ACHN (cell line): Measurements from ENCODE around the gene P2RX3.
"Not testable (repeated sequence)": the region's sequence is repeated elsewhere in the genome, so short reads cannot be mapped to it uniquely, and the experiment has no call there.

ENCODE experiments used
- DNase-seq: peaks from one replicate; pipeline ENCODE4 v3.0.0-alpha.2; 2015
- in situ Hi-C: cut with HindIII; loops from 2 replicates; pipeline ENCODE4 v1.10.0; 2017; ENCODE audit warnings: low sequenced_read_pairs, low pct_ligation_motif_present, low pct_unique_long_range_greater_than_20kb

Gene P2RX3

GRCh38 chr11:57322256-57323166 lies 15.6 kb upstream of the P2RX3 start:
- peak; percentile 93 for DNase-seq
- in situ Hi-C loops = no loop called here

GRCh38 chr11:57323167-57323854 lies 14.8 kb upstream of the P2RX3 start:
- DNase-seq = peak; percentile 37
- in situ Hi-C loops = no loop called here

DNA sequence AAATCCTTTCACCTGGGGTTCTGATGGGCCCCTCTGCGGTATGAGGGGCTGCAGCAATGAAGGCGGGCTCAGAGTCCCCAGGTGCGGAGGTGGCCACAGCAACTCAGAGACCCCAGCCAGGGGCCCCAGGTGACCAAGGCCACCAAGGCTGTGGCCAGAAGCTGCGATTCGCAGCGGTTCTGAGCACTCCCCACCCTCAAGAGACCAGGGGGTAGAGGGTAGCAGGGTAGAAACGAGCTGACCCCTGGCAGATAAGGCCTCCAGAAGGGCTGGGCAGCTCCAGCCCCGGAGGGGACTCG lies 14.3 kb upstream of the P2RX3 start:
- in situ Hi-C loops = no loop called here
- no peak for DNase-seq

- in situ Hi-C loops = no loop called here
- peak; percentile 41 for DNase-seq
Measured at GRCh38 chr11:57324154-57324885, 13.8 kb upstream of the P2RX3 start.

GRCh38 chr11:57324886-57325734 lies 13.0 kb upstream of the P2RX3 start, which contains the start of gene TNKS1BP1:
TNKS1BP1 (minus strand) TSS chr11:57324952; CDS start chr11:57321885, 3,067 bp downstream.
- in situ Hi-C loops = no loop called here
- peak; percentile 92 for DNase-seq

DNA sequence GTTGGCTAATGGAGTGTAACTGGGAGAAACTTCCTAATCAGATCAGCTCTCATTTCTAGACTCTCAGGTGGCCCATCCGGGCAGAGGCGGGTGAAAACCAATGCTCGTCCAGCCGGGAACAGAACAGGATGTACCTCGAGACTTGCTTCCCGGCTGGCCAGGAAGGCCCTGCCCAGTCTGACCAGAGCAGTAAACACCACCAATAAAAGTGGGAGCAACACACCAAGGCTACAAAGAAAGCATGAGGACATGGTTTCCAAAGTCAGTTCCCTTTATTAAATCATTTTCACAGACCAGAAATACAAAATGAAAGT lies 12.5 kb upstream of the P2RX3 start:
- DNase-seq = peak; percentile 73
- in situ Hi-C loops = no loop called here

DNA sequence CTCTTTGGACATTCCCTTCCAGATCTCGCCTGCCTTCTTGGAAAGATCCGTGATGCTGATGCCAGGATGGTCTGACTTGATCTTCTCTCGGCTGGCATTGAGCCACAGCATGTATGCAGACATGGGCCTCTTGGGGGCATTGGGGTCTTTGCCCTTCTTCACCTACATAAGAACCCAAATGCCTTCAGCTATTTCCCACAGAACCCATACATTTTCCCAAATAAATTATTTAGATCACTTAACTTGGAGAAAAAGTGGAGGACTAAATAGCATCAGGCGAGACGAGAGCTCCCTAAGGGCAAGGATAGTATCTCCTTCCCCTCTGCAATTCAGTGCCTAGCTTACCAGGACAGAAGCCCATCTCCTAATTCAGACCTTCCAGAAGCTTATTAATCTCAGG lies 10.4 kb upstream of the P2RX3 start:
- in situ Hi-C loops = no loop called here

GRCh38 chr11:57330029-57330428 lies 8.1 kb upstream of the P2RX3 start:
- no peak for DNase-seq
- in situ Hi-C loops = no loop called here

More for the DNA sequence above, 10.4 kb upstream of the P2RX3 start:
- no peak for DNase-seq

DNA sequence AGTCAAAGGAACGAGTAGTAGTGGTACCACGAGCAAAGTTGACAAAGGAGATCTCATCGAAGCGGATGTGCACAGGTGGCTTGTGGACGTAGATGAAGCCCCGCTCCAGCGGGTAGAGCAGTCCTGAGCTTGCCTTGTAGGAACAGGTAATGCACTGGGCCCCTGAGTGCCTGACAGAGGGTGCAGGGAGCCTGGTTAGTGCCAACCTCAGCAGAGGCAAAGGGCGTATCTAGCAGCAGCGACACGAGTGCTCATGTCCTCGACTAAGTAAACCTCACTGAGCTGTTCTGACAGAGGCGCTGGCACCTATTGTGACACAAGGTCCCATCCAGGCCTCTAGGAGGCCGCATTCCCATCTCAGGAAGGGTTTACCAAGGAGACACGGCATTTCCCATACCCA lies 6.4 kb upstream of the P2RX3 start:
- in situ Hi-C loops = no loop called here
- DNase-seq = no peak

- DNase-seq = no peak
- in situ Hi-C loops = no loop called here
Measured at GRCh38 chr11:57332694-57333440, 5.3 kb upstream of the P2RX3 start.

GRCh38 chr11:57335023-57335342 lies 3.2 kb upstream of the P2RX3 start:
- in situ Hi-C loops = no loop called here
- no peak for DNase-seq

DNA sequence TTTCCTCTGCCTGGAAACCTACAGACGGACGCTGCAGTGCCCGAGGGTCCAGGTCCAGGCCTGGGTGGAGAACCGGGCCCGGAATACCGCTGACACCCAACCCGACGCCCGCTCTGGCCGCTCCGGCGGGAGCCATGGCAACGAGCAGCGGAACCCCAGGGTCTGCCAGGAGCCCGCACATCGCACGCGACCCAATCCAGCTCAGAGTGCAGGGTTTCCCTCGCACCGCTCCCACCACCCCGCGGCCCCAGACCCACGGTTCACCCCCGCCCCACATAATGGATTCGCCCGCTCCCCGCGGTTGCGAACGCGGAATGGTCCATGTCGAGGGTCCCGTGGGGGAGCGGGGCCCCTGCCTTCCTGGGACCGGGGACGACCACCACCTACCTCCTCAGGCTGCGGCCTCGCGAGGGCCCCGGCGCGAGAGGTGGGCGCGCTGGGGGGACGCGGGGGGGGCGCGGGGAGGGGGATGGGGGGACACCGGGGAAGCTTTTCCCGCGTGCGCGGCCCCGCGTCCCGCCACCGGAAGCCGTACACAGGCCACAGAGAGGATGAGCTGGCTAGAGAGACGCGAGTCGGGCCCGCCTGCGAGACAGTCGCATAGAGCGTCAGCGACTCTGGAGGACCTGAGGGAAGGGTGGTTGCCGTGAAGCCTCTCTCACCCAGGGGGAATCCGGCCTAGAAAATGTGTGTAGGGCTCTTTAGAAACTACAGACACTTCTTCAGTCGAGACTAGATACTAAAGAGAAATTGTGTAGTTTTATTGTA lies 2.6 kb upstream of the P2RX3 start, which contains the start of gene SSRP1:
TSS of gene SSRP1 (minus strand) at position 550 of the 768 bp plus-strand sequence. CDS start 771 bp downstream, outside the sequence.
- in situ Hi-C loops = no loop called here
- peak; percentile 83 for DNase-seq

GRCh38 chr11:57336111-57336666 lies 2.0 kb upstream of the P2RX3 start:
- in situ Hi-C loops = no loop called here
- no peak for DNase-seq

DNA sequence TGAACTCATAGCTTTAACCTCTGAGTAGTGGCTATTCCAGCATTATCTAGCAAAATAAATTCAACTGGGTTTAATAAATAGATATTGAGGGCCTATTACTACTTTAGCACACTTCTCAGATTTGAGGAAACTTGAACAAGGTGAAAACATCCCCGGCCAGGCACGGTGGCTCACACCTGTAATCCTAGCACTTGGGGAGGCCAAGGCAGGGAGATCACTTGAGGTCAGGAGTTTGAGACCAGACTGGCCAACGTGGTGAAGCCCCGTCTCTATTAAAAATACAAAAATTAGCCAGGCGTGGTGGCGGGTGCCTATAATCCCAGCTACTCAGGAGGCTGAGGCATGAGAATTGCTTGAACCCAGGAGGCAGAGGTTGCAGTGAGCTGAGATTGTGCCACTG lies 1.3 kb upstream of the P2RX3 start:
- DNase-seq, in situ Hi-C loops: not testable (repeated sequence)

GRCh38 chr11:57339328-57339727 lies 1.2 kb downstream of the P2RX3 start:
- in situ Hi-C loops = no loop called here
- no peak for DNase-seq

GRCh38 chr11:57340039-57340615 lies 2.0 kb downstream of the P2RX3 start:
- in situ Hi-C loops = no loop called here
- DNase-seq = no peak
